ENCODE measurements around the gene TBC1D2.

DNA sequence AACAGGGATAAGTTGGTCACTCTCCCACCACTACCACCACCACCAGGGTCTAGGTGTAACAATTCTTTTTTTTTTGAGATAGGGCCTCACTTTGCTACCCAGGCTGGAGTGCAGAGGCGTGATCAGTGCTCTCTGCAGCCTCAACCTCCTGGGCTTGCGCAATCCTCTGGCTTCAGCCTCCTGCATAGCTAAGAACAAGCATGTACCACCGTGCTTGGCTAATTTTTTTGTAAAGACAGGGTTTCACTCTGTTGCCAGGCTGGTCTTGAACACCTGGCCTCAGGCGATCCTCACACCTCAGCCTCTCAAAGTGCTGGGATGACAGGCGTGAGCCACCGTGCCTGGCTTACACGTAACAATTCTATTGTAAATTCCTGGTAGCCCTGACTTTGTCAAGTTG, 90.5 kb downstream of the TBC1D2 start:
- TF ChIP-seq, protein P1, sequence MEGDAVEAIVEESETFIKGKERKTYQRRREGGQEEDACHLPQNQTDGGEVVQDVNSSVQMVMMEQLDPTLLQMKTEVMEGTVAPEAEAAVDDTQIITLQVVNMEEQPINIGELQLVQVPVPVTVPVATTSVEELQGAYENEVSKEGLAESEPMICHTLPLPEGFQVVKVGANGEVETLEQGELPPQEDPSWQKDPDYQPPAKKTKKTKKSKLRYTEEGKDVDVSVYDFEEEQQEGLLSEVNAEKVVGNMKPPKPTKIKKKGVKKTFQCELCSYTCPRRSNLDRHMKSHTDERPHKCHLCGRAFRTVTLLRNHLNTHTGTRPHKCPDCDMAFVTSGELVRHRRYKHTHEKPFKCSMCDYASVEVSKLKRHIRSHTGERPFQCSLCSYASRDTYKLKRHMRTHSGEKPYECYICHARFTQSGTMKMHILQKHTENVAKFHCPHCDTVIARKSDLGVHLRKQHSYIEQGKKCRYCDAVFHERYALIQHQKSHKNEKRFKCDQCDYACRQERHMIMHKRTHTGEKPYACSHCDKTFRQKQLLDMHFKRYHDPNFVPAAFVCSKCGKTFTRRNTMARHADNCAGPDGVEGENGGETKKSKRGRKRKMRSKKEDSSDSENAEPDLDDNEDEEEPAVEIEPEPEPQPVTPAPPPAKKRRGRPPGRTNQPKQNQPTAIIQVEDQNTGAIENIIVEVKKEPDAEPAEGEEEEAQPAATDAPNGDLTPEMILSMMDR (IDR thresholded peaks at IDR 0.05), result no peak
- TF ChIP-seq ETV6 (CRISPR knock-in tag; IDR thresholded peaks at IDR 0.05), result no peak
- TF ChIP-seq, protein P2, sequence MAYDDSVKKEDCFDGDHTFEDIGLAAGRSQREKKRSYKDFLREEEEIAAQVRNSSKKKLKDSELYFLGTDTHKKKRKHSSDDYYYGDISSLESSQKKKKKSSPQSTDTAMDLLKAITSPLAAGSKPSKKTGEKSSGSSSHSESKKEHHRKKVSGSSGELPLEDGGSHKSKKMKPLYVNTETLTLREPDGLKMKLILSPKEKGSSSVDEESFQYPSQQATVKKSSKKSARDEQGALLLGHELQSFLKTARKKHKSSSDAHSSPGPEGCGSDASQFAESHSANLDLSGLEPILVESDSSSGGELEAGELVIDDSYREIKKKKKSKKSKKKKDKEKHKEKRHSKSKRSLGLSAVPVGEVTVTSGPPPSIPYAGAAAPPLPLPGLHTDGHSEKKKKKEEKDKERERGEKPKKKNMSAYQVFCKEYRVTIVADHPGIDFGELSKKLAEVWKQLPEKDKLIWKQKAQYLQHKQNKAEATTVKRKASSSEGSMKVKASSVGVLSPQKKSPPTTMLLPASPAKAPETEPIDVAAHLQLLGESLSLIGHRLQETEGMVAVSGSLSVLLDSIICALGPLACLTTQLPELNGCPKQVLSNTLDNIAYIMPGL (CRISPR knock-in tag; IDR thresholded peaks at IDR 0.05), result no peak
- TF ChIP-seq, protein P3, sequence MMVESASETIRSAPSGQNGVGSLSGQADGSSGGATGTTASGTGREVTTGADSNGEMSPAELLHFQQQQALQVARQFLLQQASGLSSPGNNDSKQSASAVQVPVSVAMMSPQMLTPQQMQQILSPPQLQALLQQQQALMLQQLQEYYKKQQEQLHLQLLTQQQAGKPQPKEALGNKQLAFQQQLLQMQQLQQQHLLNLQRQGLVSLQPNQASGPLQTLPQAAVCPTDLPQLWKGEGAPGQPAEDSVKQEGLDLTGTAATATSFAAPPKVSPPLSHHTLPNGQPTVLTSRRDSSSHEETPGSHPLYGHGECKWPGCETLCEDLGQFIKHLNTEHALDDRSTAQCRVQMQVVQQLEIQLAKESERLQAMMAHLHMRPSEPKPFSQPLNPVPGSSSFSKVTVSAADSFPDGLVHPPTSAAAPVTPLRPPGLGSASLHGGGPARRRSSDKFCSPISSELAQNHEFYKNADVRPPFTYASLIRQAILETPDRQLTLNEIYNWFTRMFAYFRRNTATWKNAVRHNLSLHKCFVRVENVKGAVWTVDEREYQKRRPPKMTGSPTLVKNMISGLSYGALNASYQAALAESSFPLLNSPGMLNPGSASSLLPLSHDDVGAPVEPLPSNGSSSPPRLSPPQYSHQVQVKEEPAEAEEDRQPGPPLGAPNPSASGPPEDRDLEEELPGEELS (CRISPR knock-in tag; IDR thresholded peaks at IDR 0.05), result no peak
- TF ChIP-seq USF1 (CRISPR knock-in tag; IDR thresholded peaks at IDR 0.05), result no peak
- no peak for TF ChIP-seq ZNF281 (CRISPR knock-in tag; IDR thresholded peaks at IDR 0.05)
- TF ChIP-seq, protein P4, sequence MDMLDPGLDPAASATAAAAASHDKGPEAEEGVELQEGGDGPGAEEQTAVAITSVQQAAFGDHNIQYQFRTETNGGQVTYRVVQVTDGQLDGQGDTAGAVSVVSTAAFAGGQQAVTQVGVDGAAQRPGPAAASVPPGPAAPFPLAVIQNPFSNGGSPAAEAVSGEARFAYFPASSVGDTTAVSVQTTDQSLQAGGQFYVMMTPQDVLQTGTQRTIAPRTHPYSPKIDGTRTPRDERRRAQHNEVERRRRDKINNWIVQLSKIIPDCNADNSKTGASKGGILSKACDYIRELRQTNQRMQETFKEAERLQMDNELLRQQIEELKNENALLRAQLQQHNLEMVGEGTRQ (CRISPR knock-in tag; IDR thresholded peaks at IDR 0.05), result no peak
- TF ChIP-seq SP1 (CRISPR knock-in tag; conservative IDR thresholded peaks at IDR 0.05), result no peak
- no peak for TF ChIP-seq AFF4 (CRISPR knock-in tag; IDR thresholded peaks at IDR 0.05; ENCODE audit: borderline replicate concordance)

Data from WTC11 (cell line).